ENCODE data around the gene ASPSCR1. TPM values are rescaled to one million over a fixed set of nuclear protein-coding genes. Genes with fewer than 3 reads are reported as not detected.
A peak's percentile ranks its signal among the peaks of the same experiment; 100 is the strongest.

The ASPSCR1 gene
- polyA plus RNA-seq, 1 experiment = 15.4 TPM

DNA sequence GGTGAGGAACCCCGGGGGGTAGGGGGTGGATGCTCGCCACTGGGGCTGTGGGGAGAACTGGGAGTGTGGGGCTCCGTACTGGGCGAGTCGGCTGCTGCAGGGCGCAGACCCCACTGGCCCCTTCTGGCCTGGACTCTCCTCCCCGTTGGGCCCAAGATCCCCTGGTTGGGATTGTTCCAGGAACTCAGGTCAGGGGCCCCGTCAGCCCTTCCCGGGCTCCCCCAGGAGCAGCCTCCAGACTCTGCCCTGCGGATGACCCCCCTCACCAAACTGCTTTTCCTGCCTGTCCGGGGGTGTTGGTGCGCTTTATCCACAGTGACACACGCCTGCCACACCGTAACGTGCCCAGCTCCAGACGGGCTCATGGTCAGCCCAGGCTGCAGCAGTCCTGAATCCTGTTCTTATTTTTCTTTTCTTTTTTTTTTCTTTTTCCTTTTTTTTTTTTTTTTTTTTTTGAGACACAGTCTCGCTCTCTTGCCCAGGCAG, 24.2 kb downstream of the ASPSCR1 start:
- Histone ChIP-seq H3K36me3 (ENCODE audit: control insufficient read depth, insufficient read depth, low read length) (no peaks in the 10 kb centered on the region; the same call in 1 of the 2 replicates), H3K4me3 (ENCODE audit: low read depth, low read length) (no peak overlapping the region), H3K27me3 (ENCODE audit: control insufficient read depth, insufficient read depth, low read length) (no peaks in the 10 kb centered on the region)
- ChIA-PET CTCF (interaction anchor here (4.5 kb wide), 1 partner anchor 18 kb away, joined by 28 read pairs; no protein-coding TSS in a partner anchor), POLR2A (no interaction called here)
- TF ChIP-seq, protein P1, sequence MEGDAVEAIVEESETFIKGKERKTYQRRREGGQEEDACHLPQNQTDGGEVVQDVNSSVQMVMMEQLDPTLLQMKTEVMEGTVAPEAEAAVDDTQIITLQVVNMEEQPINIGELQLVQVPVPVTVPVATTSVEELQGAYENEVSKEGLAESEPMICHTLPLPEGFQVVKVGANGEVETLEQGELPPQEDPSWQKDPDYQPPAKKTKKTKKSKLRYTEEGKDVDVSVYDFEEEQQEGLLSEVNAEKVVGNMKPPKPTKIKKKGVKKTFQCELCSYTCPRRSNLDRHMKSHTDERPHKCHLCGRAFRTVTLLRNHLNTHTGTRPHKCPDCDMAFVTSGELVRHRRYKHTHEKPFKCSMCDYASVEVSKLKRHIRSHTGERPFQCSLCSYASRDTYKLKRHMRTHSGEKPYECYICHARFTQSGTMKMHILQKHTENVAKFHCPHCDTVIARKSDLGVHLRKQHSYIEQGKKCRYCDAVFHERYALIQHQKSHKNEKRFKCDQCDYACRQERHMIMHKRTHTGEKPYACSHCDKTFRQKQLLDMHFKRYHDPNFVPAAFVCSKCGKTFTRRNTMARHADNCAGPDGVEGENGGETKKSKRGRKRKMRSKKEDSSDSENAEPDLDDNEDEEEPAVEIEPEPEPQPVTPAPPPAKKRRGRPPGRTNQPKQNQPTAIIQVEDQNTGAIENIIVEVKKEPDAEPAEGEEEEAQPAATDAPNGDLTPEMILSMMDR (IDR thresholded peaks at IDR 0.05; ENCODE audit: insufficient read depth, low read depth, low read length) = no peak
- DNase-seq (ENCODE audit: low read depth) = no peak

GRCh38 chr17:82003411-82004381, 26.3 kb downstream of the ASPSCR1 start:
- Histone ChIP-seq H3K36me3 (ENCODE audit: control insufficient read depth, insufficient read depth, low read length) (no peaks in the 10 kb centered on the region; the same call in 1 of the 2 replicates), H3K4me3 (ENCODE audit: low read depth, low read length) (no peak overlapping the region), H3K27me3 (ENCODE audit: control insufficient read depth, insufficient read depth, low read length) (no peaks in the 10 kb centered on the region)
- TF ChIP-seq, protein P1 (IDR thresholded peaks at IDR 0.05; ENCODE audit: insufficient read depth, low read depth, low read length) = peak; percentile 15; the same call in 1 of the 2 replicates
- CTCF ChIA-PET = interaction anchor here (0.7 to 4.5 kb wide), 10 partner anchors 8 to 297 kb away, joined by 3 to 28 read pairs (median 4); partner anchors contain the start of genes DCXR and NOTUM
- DNase-seq (ENCODE audit: low read depth) = peak; percentile 87
- POLR2A ChIA-PET = interaction anchor here (0.7 to 1.5 kb wide), 2 partner anchors 12 to 71 kb away, joined by 3 to 4 read pairs; no protein-coding TSS in a partner anchor

GRCh38 chr17:82004517-82005455, 27.4 kb downstream of the ASPSCR1 start:
- no peak overlapping the region for H3K4me3 ChIP-seq (ENCODE audit: low read depth, low read length)
- H3K36me3 ChIP-seq (ENCODE audit: control insufficient read depth, insufficient read depth, low read length) = no peaks in the 10 kb centered on the region; the same call in 1 of the 2 replicates
- ChIA-PET POLR2A (interaction anchor here (1.5 kb wide), 1 partner anchor 13 kb away, joined by 4 read pairs; no protein-coding TSS in a partner anchor), CTCF (interaction anchor here (0.9 to 4.5 kb wide), 6 partner anchors 9 to 296 kb away, joined by 3 to 28 read pairs (median 4); partner anchors contain the start of gene NOTUM)
- TF ChIP-seq, protein P1 (IDR thresholded peaks at IDR 0.05; ENCODE audit: insufficient read depth, low read depth, low read length) = no peak
- no peak for DNase-seq (ENCODE audit: low read depth)
- no peaks in the 10 kb centered on the region for H3K27me3 ChIP-seq (ENCODE audit: control insufficient read depth, insufficient read depth, low read length)

DNA sequence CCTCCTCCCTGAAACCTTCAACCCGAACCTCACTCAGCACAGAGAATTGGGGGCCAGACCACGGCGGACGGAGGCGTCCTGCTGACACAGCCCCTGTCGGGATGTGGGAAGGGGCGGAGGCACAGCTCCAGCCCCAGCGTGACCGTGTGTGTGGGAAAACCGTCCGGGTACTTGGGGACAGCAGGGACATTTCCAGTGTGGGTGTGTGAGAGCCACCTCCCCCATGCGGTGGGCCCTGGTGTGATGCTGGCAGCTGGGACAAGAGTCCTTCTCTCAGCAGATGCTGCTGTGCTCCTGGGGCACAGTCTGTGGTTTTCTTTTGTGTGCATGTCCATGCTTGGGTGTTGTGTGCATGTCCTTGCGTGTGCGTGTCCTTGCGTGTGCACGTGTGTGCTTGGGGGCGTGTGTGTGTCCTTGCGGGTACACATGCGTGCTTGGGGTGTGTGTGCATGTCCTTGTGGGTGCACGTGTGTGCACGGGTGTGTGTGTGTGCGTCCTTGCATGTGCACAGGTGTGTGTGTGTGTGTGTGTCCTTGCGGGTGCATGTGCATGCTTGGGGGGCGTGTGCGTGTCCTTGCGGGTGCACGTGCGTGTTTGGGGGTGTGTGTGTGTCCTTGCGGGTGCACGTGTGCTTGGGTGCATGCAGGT, 28.4 kb downstream of the ASPSCR1 start:
- no peaks in the 10 kb centered on the region for H3K27me3 ChIP-seq (ENCODE audit: control insufficient read depth, insufficient read depth, low read length)
- no peak overlapping the region for H3K4me3 ChIP-seq (ENCODE audit: low read depth, low read length)
- TF ChIP-seq, protein P1 (IDR thresholded peaks at IDR 0.05; ENCODE audit: insufficient read depth, low read depth, low read length) = no peak
- POLR2A ChIA-PET = no interaction called here
- CTCF ChIA-PET = interaction anchor here (4.5 kb wide), 1 partner anchor 14 kb away, joined by 28 read pairs; no protein-coding TSS in a partner anchor
- H3K36me3 ChIP-seq (ENCODE audit: control insufficient read depth, insufficient read depth, low read length) = no peaks in the 10 kb centered on the region; the same call in 1 of the 2 replicates
- DNase-seq (ENCODE audit: low read depth) = no peak
